ENCODE data around the gene ADCY2.
A peak's percentile ranks its signal among the peaks of the same experiment; 100 is the strongest.

Gene ADCY2

GRCh38 chr5:7742241-7742656 lies 346.3 kb downstream of the ADCY2 start:
- in situ Hi-C loops (cut with HindIII; ENCODE audit: low sequenced_read_pairs): no loop called here
- H3K4me3 ChIP-seq (ENCODE audit: low read depth, low read length): no peak overlapping the region
- no peak for DNase-seq (ENCODE audit: low read depth)
- TF ChIP-seq, protein P1, sequence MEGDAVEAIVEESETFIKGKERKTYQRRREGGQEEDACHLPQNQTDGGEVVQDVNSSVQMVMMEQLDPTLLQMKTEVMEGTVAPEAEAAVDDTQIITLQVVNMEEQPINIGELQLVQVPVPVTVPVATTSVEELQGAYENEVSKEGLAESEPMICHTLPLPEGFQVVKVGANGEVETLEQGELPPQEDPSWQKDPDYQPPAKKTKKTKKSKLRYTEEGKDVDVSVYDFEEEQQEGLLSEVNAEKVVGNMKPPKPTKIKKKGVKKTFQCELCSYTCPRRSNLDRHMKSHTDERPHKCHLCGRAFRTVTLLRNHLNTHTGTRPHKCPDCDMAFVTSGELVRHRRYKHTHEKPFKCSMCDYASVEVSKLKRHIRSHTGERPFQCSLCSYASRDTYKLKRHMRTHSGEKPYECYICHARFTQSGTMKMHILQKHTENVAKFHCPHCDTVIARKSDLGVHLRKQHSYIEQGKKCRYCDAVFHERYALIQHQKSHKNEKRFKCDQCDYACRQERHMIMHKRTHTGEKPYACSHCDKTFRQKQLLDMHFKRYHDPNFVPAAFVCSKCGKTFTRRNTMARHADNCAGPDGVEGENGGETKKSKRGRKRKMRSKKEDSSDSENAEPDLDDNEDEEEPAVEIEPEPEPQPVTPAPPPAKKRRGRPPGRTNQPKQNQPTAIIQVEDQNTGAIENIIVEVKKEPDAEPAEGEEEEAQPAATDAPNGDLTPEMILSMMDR (IDR thresholded peaks at IDR 0.05; ENCODE audit: low read depth, low read length, missing control alignments): no peak

DNA sequence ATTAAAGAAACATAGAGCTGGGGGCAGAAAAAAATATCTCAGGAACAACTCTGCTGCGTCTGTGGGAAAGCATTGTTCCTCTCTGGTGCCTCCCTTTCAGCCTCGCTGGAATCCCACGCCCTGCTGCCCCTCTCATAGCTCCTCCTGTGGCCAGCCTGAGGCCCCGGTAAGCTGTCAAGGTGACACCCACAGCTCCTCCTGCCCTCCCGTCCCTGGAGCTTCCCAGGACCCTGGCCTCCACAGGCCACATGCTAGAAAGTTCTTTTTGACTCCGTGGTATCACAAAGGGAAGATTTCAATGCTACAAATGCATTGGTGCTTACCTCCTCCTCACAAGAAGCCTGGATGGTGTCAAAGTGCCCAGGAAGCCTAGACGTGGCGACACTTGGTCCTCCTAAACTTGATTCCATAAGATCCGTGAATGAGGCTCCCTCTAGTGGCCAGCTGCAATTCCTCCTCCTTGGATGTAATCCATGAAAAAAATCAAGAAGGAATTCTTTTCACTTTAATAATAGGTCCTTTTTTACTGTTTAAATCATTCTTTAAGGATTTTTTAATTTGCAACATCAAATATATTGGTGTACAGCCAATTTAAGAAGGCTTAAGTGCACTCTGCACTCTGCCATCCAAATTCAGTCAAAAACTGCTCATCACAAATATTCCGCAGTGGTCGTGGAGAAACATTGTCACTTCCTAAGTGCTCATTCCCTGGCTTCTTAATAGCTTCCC lies 350.1 kb downstream of the ADCY2 start:
- TF ChIP-seq, protein P1 (IDR thresholded peaks at IDR 0.05; ENCODE audit: low read depth, low read length, missing control alignments): peak; percentile 93
- peak; percentile 68 for DNase-seq (ENCODE audit: low read depth)
- no peak overlapping the region for H3K4me3 ChIP-seq (ENCODE audit: low read depth, low read length)
- in situ Hi-C loops (cut with HindIII; ENCODE audit: low sequenced_read_pairs): no loop called here

DNA sequence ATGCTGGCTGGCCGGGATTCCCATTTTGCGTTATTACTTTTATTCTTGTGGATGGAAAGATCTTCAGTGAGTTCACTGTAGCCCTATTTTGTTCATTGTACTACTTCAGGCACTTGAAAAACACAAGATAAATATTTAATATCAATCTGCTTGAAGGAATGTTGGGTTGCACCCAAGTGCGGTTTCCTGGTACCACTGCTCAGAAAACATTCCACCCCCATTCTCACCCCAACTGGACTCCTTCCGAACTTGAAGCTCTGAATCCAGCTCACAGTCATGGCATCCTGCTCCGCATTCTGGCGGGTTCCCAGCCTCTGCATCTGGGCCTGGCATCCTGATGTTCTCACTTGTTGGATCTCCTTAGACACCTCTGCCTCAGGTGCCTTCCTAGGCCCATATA lies 351.8 kb downstream of the ADCY2 start:
- H3K4me3 ChIP-seq (ENCODE audit: low read depth, low read length): no peak overlapping the region
- TF ChIP-seq, protein P1 (IDR thresholded peaks at IDR 0.05; ENCODE audit: low read depth, low read length, missing control alignments): no peak
- no peak for DNase-seq (ENCODE audit: low read depth)
- in situ Hi-C loops (cut with HindIII; ENCODE audit: low sequenced_read_pairs): no loop called here

DNA sequence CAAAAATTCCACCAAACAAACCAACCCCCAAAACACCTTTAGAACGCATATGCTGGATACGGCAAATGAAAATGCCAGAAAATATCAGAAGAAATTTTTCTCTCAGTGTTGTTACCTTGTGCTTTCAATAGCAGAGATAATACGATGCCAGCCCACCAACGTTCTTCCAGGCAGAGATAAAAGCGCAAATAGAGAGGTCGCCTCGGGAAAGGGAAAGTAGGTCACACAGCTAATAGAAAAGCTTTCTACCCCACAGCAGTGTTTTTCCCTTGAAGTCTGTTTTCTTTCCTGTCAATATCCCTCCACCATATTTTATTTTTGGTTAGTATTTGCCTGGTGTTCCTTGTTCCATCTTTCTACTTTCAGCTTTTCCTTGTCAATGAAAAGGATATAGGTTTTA lies 353.7 kb downstream of the ADCY2 start:
- H3K4me3 ChIP-seq (ENCODE audit: low read depth, low read length): no peak overlapping the region
- no peak for DNase-seq (ENCODE audit: low read depth)
- TF ChIP-seq, protein P1 (IDR thresholded peaks at IDR 0.05; ENCODE audit: low read depth, low read length, missing control alignments): no peak
- in situ Hi-C loops (cut with HindIII; ENCODE audit: low sequenced_read_pairs): no loop called here

GRCh38 chr5:7751874-7752273 lies 355.9 kb downstream of the ADCY2 start:
- H3K4me3 ChIP-seq (ENCODE audit: low read depth, low read length): no peak overlapping the region
- in situ Hi-C loops (cut with HindIII; ENCODE audit: low sequenced_read_pairs): no loop called here
- TF ChIP-seq, protein P1 (IDR thresholded peaks at IDR 0.05; ENCODE audit: low read depth, low read length, missing control alignments): no peak
- DNase-seq (ENCODE audit: low read depth): no peak

GRCh38 chr5:7753181-7753580 lies 357.2 kb downstream of the ADCY2 start:
- in situ Hi-C loops (cut with HindIII; ENCODE audit: low sequenced_read_pairs): no loop called here
- TF ChIP-seq, protein P1 (IDR thresholded peaks at IDR 0.05; ENCODE audit: low read depth, low read length, missing control alignments): no peak
- no peak overlapping the region for H3K4me3 ChIP-seq (ENCODE audit: low read depth, low read length)
- no peak for DNase-seq (ENCODE audit: low read depth)

All from astrocyte of the cerebellum (primary cell).